Measurements from ENCODE around the gene ONECUT1.

DNA sequence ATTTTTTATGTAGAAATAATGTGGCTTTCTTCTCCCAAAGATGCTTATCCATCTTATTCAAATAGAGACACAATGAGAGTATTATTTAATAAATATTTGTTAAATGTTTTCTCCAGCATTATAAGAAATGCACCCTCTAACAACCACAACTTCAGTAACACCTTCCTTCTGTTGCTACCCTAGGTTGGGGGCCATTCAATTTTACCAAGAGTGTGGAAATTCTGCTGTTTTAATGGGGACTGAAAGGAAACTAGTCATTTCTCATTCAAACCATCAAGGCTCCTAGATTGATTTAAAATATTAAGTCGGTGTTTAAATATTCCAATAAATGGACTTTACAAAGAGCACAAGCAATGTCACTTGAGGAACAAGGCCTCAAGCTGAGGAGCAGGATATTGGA is 7.6 kb downstream of the ONECUT1 start:
- no peak for TF ChIP-seq POLR2AphosphoS5 (IDR thresholded peaks at IDR 0.05)
- TF ChIP-seq, protein P1, sequence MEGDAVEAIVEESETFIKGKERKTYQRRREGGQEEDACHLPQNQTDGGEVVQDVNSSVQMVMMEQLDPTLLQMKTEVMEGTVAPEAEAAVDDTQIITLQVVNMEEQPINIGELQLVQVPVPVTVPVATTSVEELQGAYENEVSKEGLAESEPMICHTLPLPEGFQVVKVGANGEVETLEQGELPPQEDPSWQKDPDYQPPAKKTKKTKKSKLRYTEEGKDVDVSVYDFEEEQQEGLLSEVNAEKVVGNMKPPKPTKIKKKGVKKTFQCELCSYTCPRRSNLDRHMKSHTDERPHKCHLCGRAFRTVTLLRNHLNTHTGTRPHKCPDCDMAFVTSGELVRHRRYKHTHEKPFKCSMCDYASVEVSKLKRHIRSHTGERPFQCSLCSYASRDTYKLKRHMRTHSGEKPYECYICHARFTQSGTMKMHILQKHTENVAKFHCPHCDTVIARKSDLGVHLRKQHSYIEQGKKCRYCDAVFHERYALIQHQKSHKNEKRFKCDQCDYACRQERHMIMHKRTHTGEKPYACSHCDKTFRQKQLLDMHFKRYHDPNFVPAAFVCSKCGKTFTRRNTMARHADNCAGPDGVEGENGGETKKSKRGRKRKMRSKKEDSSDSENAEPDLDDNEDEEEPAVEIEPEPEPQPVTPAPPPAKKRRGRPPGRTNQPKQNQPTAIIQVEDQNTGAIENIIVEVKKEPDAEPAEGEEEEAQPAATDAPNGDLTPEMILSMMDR (IDR thresholded peaks at IDR 0.05): no peak
- TF ChIP-seq POLR2A (IDR thresholded peaks at IDR 0.05): no peak
